Measurements from ENCODE around the gene LDHA. TPM values are rescaled to one million over a fixed set of nuclear protein-coding genes. Genes with fewer than 3 reads are reported as not detected.

LDHA gene
- polyA plus RNA-seq, 3 donors, result 273 to 313 (median 277) TPM

Other genes starting within 250 kb of the LDHA start
- gene MRGPRX4, start 221.7 kb upstream of the LDHA start, polyA plus RNA-seq (ENCODE audit: insufficient read length in 3 of 3), result not detected
- gene SAA4, start 157.8 kb upstream of the LDHA start, polyA plus RNA-seq (ENCODE audit: insufficient read length in 3 of 3), result not detected
- under 1 TPM in 1 of 3 donors, not detected in 2; 0.15 TPM for gene SAA2, start 145.9 kb upstream of the LDHA start, polyA plus RNA-seq (ENCODE audit: insufficient read length in 3 of 3)
- not detected for gene SAA1, start 128.3 kb upstream of the LDHA start, polyA plus RNA-seq (ENCODE audit: insufficient read length in 3 of 3)
- 10 to 100 TPM; 22.9 to 23.2 (median 23.1) TPM for gene HPS5, start 72.4 kb upstream of the LDHA start, polyA plus RNA-seq (ENCODE audit: insufficient read length in 3 of 3)
- gene GTF2H1, start 72.0 kb upstream of the LDHA start, polyA plus RNA-seq (ENCODE audit: insufficient read length in 3 of 3), result 10 to 100 TPM; 55.2 to 57.7 (median 55.3) TPM
- gene LDHC, start 17.8 kb downstream of the LDHA start, polyA plus RNA-seq (ENCODE audit: insufficient read length in 3 of 3), result 1 to 10 TPM in 1 of 3 donors, under 1 TPM in 1, not detected in 1; 0.21 to 1.5 TPM
- gene LDHAL6A, start 61.3 kb downstream of the LDHA start, polyA plus RNA-seq (ENCODE audit: insufficient read length in 3 of 3), result 1 to 10 TPM in 1 of 3 donors, under 1 TPM in 2; 0.44 to 1.2 (median 0.65) TPM
- gene TSG101, start 132.4 kb downstream of the LDHA start, polyA plus RNA-seq (ENCODE audit: insufficient read length in 3 of 3), result 100 to 1,000 TPM; 183 to 199 (median 192) TPM
- 10 to 100 TPM; 19.3 to 22.0 (median 21.2) TPM for gene UEVLD, start 194.2 kb downstream of the LDHA start, polyA plus RNA-seq (ENCODE audit: insufficient read length in 3 of 3)
- 1 to 10 TPM; 4.5 to 7.5 (median 5.9) TPM for gene MISFA, start 205.2 kb downstream of the LDHA start, polyA plus RNA-seq (ENCODE audit: insufficient read length in 3 of 3)
- gene SPTY2D1, start 239.8 kb downstream of the LDHA start, polyA plus RNA-seq (ENCODE audit: insufficient read length in 3 of 3), result 10 to 100 TPM; 28.9 to 30.0 (median 29.0) TPM